ENCODE data around the gene IFT22. TPM values are rescaled to one million over a fixed set of nuclear protein-coding genes. Genes with fewer than 3 reads are reported as not detected.

The IFT22 gene
- total and polyA plus RNA-seq, 2 of the 8 experiments (the other 6 are each of a cell fraction or from before 2014, with no cell fraction given): 17.7 to 18.9 TPM

DNA sequence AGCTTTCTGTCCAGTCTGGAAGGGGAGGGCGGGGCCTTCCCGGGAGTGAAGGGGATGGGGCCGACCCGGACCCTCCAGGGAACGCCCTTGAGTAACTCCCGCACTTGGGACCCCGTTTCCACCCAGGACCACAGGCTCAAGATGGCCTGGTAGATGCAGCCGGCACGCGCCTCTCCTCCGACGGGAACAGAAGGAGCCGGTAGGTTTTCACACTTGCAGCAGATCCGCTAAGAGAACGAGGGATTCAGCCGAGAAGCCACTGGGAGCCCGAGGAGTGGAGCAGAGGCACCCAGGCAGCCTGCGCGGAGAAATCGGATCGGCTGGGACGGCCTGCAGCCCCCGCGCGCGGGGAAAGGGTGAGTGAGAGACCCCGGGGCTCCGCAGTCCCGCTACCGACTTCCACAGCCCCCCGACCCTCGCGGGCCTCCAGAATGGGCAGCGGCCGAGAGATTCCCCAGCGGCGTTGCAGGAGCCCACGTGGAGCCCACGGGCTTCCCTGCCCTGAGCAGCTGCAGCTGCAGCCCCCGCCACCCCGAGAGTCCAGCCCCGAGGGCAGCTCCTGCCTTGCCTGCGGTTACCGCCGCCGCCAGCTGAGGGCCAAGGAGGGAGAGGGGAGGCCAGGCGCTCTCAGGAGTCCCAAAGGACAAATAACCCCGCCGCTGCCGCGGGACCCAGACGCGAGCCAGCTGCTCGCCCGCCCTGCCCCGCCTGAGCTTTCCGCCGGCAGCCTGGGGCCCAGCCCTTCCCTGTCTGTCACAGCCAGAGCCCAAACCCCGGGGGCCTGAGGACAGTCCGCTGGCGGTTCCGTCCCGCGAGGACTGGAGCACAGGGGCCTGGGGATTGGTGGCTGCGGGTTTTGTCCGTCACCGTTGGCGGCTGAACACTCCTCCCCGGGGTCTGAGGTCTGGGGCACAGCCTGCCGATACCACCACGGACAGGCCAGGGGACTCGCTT, 21.8 kb downstream of the IFT22 start (continued):
- no peak for TF ChIP-seq CHD2 (IDR thresholded peaks at IDR 0.05; ENCODE audit: low read length)
- TF ChIP-seq, protein P1, sequence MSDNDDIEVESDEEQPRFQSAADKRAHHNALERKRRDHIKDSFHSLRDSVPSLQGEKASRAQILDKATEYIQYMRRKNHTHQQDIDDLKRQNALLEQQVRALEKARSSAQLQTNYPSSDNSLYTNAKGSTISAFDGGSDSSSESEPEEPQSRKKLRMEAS (IDR thresholded peaks at IDR 0.05): no peak; the same call in 1 of the 2 replicates
- no peak for TF ChIP-seq RNF2 (IDR thresholded peaks at IDR 0.05; ENCODE audit: borderline replicate concordance, low read depth, low read length, missing control alignments, poor library complexity, severe bottlenecking)
- TF ChIP-seq HDAC6 (IDR thresholded peaks at IDR 0.05; ENCODE audit: low read depth, low read length): no peak
- no peak for TF ChIP-seq GABPA (IDR thresholded peaks at IDR 0.05; ENCODE audit: borderline replicate concordance, insufficient read depth, low read length)
- TF ChIP-seq, protein P2, sequence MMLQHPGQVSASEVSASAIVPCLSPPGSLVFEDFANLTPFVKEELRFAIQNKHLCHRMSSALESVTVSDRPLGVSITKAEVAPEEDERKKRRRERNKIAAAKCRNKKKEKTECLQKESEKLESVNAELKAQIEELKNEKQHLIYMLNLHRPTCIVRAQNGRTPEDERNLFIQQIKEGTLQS (IDR thresholded peaks at IDR 0.05; ENCODE audit: insufficient read depth, low read depth, low read length): no peak
- TF ChIP-seq, protein P3, sequence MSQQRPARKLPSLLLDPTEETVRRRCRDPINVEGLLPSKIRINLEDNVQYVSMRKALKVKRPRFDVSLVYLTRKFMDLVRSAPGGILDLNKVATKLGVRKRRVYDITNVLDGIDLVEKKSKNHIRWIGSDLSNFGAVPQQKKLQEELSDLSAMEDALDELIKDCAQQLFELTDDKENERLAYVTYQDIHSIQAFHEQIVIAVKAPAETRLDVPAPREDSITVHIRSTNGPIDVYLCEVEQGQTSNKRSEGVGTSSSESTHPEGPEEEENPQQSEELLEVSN (IDR thresholded peaks at IDR 0.05): peak; percentile 46; the same call in 1 of the 2 replicates
- TF ChIP-seq RAD21 (IDR thresholded peaks at IDR 0.05 in 1 of 2, conservative IDR thresholded peaks at IDR 0.05 in 1 of 2; ENCODE audit: low read depth in 2 of 2, low read length in 2 of 2): no peak; a peak in 1 of 4 replicates
- no peak for TF ChIP-seq ASH2L (IDR thresholded peaks at IDR 0.05; ENCODE audit: low read length)
- TF ChIP-seq NANOG (IDR thresholded peaks at IDR 0.05; ENCODE audit: insufficient read depth, low read depth, low read length, poor library complexity, severe bottlenecking): no peak
- TF ChIP-seq SIX5 (IDR thresholded peaks at IDR 0.05; ENCODE audit: low read depth, low read length): no peak

All from H1 (cell line).